HEK293 (cell line): ENCODE results near the gene RDH5.

Source experiments
- ATF2 ChIP-seq: fragments of 450-650 bp; formaldehyde crosslinking; IDR thresholded peaks from 2 replicates; pipeline ENCODE4 v1.5.1; 2016; ENCODE audit warnings: missing biosample characterization, missing genetic modification characterization, low read depth
- BCL11A ChIP-seq: fragments of 450-650 bp; formaldehyde crosslinking; IDR thresholded peaks from 2 replicates; pipeline ENCODE4 v1.5.1; 2016; ENCODE audit warnings: low read depth, missing biosample characterization, missing genetic modification characterization
- EGR2 ChIP-seq: fragments of 450-650 bp; formaldehyde crosslinking; IDR thresholded peaks from 2 replicates; pipeline ENCODE4 v1.5.1; 2016; ENCODE audit warnings: low read depth, missing biosample characterization, missing genetic modification characterization
- GLIS2 ChIP-seq: fragments of 450-650 bp; formaldehyde crosslinking; IDR thresholded peaks from 2 replicates; pipeline ENCODE4 v1.5.1; 2016; ENCODE audit warnings: missing biosample characterization, missing genetic modification characterization
- KLF9 ChIP-seq: fragments of 450-650 bp; formaldehyde crosslinking; IDR thresholded peaks from 2 replicates; pipeline ENCODE4 v1.5.1; 2016; ENCODE audit warnings: missing biosample characterization, missing genetic modification characterization, low read depth
- PATZ1 ChIP-seq: fragments of 450-650 bp; formaldehyde crosslinking; IDR thresholded peaks from 2 replicates; pipeline ENCODE4 v1.5.1; 2016; ENCODE audit warnings: missing biosample characterization, missing genetic modification characterization
- SCRT2 ChIP-seq: fragments of 450-650 bp; formaldehyde crosslinking; IDR thresholded peaks from 2 replicates; pipeline ENCODE4 v1.5.1; 2016; ENCODE audit warnings: missing biosample characterization, missing genetic modification characterization
- WT1 ChIP-seq: fragments of 450-650 bp; formaldehyde crosslinking; IDR thresholded peaks from 2 replicates; pipeline ENCODE4 v1.5.1; 2016; ENCODE audit warnings: missing biosample characterization, missing genetic modification characterization
- ZFP3 ChIP-seq: fragments of 450-650 bp; formaldehyde crosslinking; IDR thresholded peaks from 2 replicates; pipeline ENCODE4 v1.5.1; 2016; ENCODE audit warnings: low read depth, missing biosample characterization, missing genetic modification characterization
- ZFP41 ChIP-seq: fragments of 450-650 bp; formaldehyde crosslinking; IDR thresholded peaks from 2 replicates; pipeline ENCODE4 v1.5.1; 2016; ENCODE audit warnings: missing biosample characterization, missing genetic modification characterization, borderline replicate concordance
- ZNF133 ChIP-seq: fragments of 450-650 bp; formaldehyde crosslinking; IDR thresholded peaks from 2 replicates; pipeline ENCODE4 v1.5.1; 2016; ENCODE audit warnings: missing biosample characterization, missing genetic modification characterization
- ZNF157 ChIP-seq: fragments of 450-650 bp; formaldehyde crosslinking; IDR thresholded peaks from 2 replicates; pipeline ENCODE4 v1.5.1; 2016; ENCODE audit warnings: missing biosample characterization, missing genetic modification characterization
- ZNF16 ChIP-seq: fragments of 450-650 bp; formaldehyde crosslinking; IDR thresholded peaks from 2 replicates; pipeline ENCODE4 v1.5.1; 2016; ENCODE audit warnings: low read depth, missing biosample characterization, missing genetic modification characterization
- ZNF169 ChIP-seq: fragments of 450-650 bp; formaldehyde crosslinking; IDR thresholded peaks from 2 replicates; pipeline ENCODE4 v1.5.1; 2016; ENCODE audit warnings: missing biosample characterization, missing genetic modification characterization
- ZNF366 ChIP-seq: fragments of 450-650 bp; formaldehyde crosslinking; conservative IDR thresholded peaks from 2 replicates; pipeline ENCODE4 v1.5.1; 2016; ENCODE audit warnings: missing biosample characterization, missing genetic modification characterization
- ZNF37A ChIP-seq: fragments of 450-650 bp; IDR thresholded peaks from 2 replicates; pipeline ENCODE4 v1.5.1; 2018; ENCODE audit warnings: missing biosample characterization, missing genetic modification characterization
- ZNF510 ChIP-seq: fragments of 450-650 bp; formaldehyde crosslinking; IDR thresholded peaks from 2 replicates; pipeline ENCODE4 v1.5.1; 2018; ENCODE audit warnings: mild to moderate bottlenecking, missing genetic modification characterization, missing biosample characterization; ENCODE audit not compliant: insufficient replicate concordance
- ZNF585B ChIP-seq: fragments of 450-650 bp; formaldehyde crosslinking; IDR thresholded peaks from 2 replicates; pipeline ENCODE4 v1.5.1; 2016; ENCODE audit warnings: missing biosample characterization, missing genetic modification characterization
- ZNF677 ChIP-seq: fragments of 450-650 bp; IDR thresholded peaks from 2 replicates; pipeline ENCODE4 v1.5.0; 2018; ENCODE audit warnings: missing biosample characterization, mild to moderate bottlenecking, missing genetic modification characterization, moderate library complexity
- ZNF701 ChIP-seq: fragments of 450-650 bp; formaldehyde crosslinking; IDR thresholded peaks from 2 replicates; pipeline ENCODE4 v1.5.1; 2016; ENCODE audit warnings: missing biosample characterization, missing genetic modification characterization
- ZNF791 ChIP-seq: fragments of 450-650 bp; formaldehyde crosslinking; IDR thresholded peaks from 2 replicates; pipeline ENCODE4 v1.5.1; 2016; ENCODE audit warnings: missing biosample characterization, missing genetic modification characterization
- ZSCAN5A ChIP-seq: fragments of 450-650 bp; formaldehyde crosslinking; IDR thresholded peaks from 2 replicates; pipeline ENCODE4 v1.5.1; 2016; ENCODE audit warnings: missing biosample characterization, missing genetic modification characterization
- TF ChIP-seq, protein P1 (sequence below): fragments of 450-650 bp; formaldehyde crosslinking; IDR thresholded peaks from 2 replicates; pipeline ENCODE4 v1.5.1; 2016; ENCODE audit warnings: missing biosample characterization, missing genetic modification characterization
- TF ChIP-seq, protein P2 (sequence below): fragments of 450-650 bp; IDR thresholded peaks from 2 replicates; pipeline ENCODE4 v1.5.1; 2018; ENCODE audit warnings: missing biosample characterization, mild to moderate bottlenecking, missing genetic modification characterization
- TF ChIP-seq, protein P3 (sequence below): fragments of 450-650 bp; formaldehyde crosslinking; conservative IDR thresholded peaks from 2 replicates; pipeline ENCODE4 v1.5.1; 2016; ENCODE audit warnings: low read depth, missing biosample characterization, missing genetic modification characterization
- TF ChIP-seq, protein P4 (sequence below): fragments of 450-650 bp; formaldehyde crosslinking; IDR thresholded peaks from 2 replicates; pipeline ENCODE4; 2016; ENCODE audit warnings: missing biosample characterization, missing genetic modification characterization

Gene RDH5

GRCh38 chr12:55728939-55729818 lies 9.0 kb downstream of the RDH5 start, which contains the start of gene CD63 (continued):
- TF ChIP-seq ZSCAN5A (tag by site-specific recombination): no peak
- TF ChIP-seq, protein P1, sequence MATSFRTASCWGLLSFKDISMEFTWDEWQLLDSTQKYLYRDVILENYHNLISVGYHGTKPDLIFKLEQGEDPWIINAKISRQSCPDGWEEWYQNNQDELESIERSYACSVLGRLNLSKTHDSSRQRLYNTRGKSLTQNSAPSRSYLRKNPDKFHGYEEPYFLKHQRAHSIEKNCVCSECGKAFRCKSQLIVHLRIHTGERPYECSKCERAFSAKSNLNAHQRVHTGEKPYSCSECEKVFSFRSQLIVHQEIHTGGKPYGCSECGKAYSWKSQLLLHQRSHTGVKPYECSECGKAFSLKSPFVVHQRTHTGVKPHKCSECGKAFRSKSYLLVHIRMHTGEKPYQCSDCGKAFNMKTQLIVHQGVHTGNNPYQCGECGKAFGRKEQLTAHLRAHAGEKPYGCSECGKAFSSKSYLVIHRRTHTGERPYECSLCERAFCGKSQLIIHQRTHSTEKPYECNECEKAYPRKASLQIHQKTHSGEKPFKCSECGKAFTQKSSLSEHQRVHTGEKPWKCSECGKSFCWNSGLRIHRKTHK (tag by site-specific recombination): no peak
- TF ChIP-seq, protein P2, sequence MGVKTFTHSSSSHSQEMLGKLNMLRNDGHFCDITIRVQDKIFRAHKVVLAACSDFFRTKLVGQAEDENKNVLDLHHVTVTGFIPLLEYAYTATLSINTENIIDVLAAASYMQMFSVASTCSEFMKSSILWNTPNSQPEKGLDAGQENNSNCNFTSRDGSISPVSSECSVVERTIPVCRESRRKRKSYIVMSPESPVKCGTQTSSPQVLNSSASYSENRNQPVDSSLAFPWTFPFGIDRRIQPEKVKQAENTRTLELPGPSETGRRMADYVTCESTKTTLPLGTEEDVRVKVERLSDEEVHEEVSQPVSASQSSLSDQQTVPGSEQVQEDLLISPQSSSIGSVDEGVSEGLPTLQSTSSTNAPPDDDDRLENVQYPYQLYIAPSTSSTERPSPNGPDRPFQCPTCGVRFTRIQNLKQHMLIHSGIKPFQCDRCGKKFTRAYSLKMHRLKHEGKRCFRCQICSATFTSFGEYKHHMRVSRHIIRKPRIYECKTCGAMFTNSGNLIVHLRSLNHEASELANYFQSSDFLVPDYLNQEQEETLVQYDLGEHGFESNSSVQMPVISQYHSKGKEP (tag by site-specific recombination): 0 out of 2 replicates have a peak, but pooled peaks have one; percentile 35
- peak; percentile 98 for TF ChIP-seq GLIS2 (tag by site-specific recombination)
- TF ChIP-seq PATZ1 (tag by site-specific recombination): peak; percentile 95
- TF ChIP-seq ATF2 (tag by site-specific recombination): no peak
- no peak for TF ChIP-seq WT1
- peak; percentile 75 for TF ChIP-seq EGR2 (tag by site-specific recombination)
- no peak for TF ChIP-seq ZNF157
- no peak for TF ChIP-seq ZNF791 (tag by site-specific recombination)
- no peak for TF ChIP-seq ZFP41
- peak; percentile 52 for TF ChIP-seq ZNF366 (tag by site-specific recombination)
- TF ChIP-seq, protein P3, sequence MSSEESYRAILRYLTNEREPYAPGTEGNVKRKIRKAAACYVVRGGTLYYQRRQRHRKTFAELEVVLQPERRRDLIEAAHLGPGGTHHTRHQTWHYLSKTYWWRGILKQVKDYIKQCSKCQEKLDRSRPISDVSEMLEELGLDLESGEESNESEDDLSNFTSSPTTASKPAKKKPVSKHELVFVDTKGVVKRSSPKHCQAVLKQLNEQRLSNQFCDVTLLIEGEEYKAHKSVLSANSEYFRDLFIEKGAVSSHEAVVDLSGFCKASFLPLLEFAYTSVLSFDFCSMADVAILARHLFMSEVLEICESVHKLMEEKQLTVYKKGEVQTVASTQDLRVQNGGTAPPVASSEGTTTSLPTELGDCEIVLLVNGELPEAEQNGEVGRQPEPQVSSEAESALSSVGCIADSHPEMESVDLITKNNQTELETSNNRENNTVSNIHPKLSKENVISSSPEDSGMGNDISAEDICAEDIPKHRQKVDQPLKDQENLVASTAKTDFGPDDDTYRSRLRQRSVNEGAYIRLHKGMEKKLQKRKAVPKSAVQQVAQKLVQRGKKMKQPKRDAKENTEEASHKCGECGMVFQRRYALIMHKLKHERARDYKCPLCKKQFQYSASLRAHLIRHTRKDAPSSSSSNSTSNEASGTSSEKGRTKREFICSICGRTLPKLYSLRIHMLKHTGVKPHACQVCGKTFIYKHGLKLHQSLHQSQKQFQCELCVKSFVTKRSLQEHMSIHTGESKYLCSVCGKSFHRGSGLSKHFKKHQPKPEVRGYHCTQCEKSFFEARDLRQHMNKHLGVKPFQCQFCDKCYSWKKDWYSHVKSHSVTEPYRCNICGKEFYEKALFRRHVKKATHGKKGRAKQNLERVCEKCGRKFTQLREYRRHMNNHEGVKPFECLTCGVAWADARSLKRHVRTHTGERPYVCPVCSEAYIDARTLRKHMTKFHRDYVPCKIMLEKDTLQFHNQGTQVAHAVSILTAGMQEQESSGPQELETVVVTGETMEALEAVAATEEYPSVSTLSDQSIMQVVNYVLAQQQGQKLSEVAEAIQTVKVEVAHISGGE: no peak; the same call in 1 of the 2 replicates
- TF ChIP-seq ZNF510 (tag by site-specific recombination): no peak
- no peak for TF ChIP-seq ZNF701 (tag by site-specific recombination)
- no peak for TF ChIP-seq ZNF169 (tag by site-specific recombination)
- peak; percentile 53; the same call in 1 of the 2 replicates for TF ChIP-seq KLF9 (tag by site-specific recombination)
- TF ChIP-seq ZNF585B (tag by site-specific recombination): no peak
- TF ChIP-seq ZNF16: no peak
- TF ChIP-seq SCRT2 (tag by site-specific recombination): no peak
- no peak for TF ChIP-seq ZNF37A (tag by site-specific recombination)
- TF ChIP-seq BCL11A (tag by site-specific recombination): peak; percentile 67; the same call in 1 of the 2 replicates
- no peak for TF ChIP-seq ZFP3 (tag by site-specific recombination)
- TF ChIP-seq, protein P4, sequence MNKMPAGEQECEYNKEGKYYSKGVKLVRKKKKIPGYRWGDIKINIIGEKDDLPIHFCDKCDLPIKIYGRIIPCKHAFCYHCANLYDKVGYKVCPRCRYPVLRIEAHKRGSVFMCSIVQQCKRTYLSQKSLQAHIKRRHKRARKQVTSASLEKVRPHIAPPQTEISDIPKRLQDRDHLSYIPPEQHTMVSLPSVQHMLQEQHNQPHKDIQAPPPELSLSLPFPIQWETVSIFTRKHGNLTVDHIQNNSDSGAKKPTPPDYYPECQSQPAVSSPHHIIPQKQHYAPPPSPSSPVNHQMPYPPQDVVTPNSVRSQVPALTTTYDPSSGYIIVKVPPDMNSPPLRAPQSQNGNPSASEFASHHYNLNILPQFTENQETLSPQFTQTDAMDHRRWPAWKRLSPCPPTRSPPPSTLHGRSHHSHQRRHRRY: no peak
- no peak for TF ChIP-seq ZNF133 (tag by site-specific recombination)
- TF ChIP-seq ZNF677 (tag by site-specific recombination): no peak
